HCT116 (cell line): Measurements from ENCODE around the gene CKAP2L. TPM values are rescaled to one million over a fixed set of nuclear protein-coding genes. Genes with fewer than 3 reads are reported as not detected.
A peak's percentile ranks its signal among the peaks of the same experiment; 100 is the strongest.

Experiments used
- ATAC-seq: fragments of 200-7000 bp; cut with Tn5 transposase; 2 replicates; pipeline ENCODE4 v1.9.1; 2020; ENCODE audit warnings: mild to moderate bottlenecking, moderate library complexity
- BruUV-seq: library from RNA; stranded (reverse); fragments of 400-500 nt; replicated peaks from 2 replicates; lab custom pipeline; 2021; lab: Mats Ljungman, UMichigan
- CTCF ChIA-PET: fragments of 300-600 bp; sonication (Branson Sonifier 250); formaldehyde crosslinking; loops from one replicate; lab custom pipeline; 2021; ENCODE audit warnings: antibody characterized with exemption; lab: Charles Lee
- POLR2A ChIA-PET: fragments of 300-600, 350-600 bp; sonication (Branson Sonifier 250); formaldehyde crosslinking; loops from one replicate; lab custom pipeline; 2021; ENCODE audit warnings: antibody characterized with exemption; lab: Charles Lee
- RAD21 ChIA-PET, 2 experiments: fragments of 300-600 bp; sonication (Branson Sonifier 250); formaldehyde crosslinking; loops; one replicate each; lab custom pipeline; 2023; ENCODE audit warnings: low total read pairs in 2 of 2; ENCODE audit not compliant: uncharacterized antibody in 2 of 2, unreplicated experiment in 2 of 2, low non-redundant PET in 1 of 2; lab: Charles Lee
- DNase-seq: peaks from one replicate; pipeline ENCODE4 v3.0.0-alpha.2; 2010; ENCODE audit warnings: low read depth, low spot score
- H2AFZ ChIP-seq: fragments of 200-600 bp; shearing (Covaris generic), sonication (generic); 2 replicates; pipeline ENCODE4 v1.6.1; 2017; ENCODE audit warnings: low read depth, mixed run types, mixed read lengths, antibody characterized with exemption, low read length; ENCODE audit not compliant: poor library complexity, severe bottlenecking
- H3K27ac ChIP-seq: 2 replicates; pipeline ENCODE4 v1.5.1; 2012; ENCODE audit warnings: low read depth, low read length
- H3K27me3 ChIP-seq: fragments of 200-600 bp; sonication (generic); 2 replicates; pipeline ENCODE4 v1.6.1; 2016; ENCODE audit warnings: mixed run types, low read length, mixed read lengths; ENCODE audit not compliant: insufficient read depth
- H3K36me3 ChIP-seq, 2 experiments: fragments of 200-500 bp in 1 of 2; fragments of 200-600 bp in 1 of 2; sonication (Bioruptor generic) in 1 of 2; sonication (generic) in 1 of 2; 2 replicates each; pipeline versions ENCODE4 v1.5.1 to v1.6.1; 2014 to 2016; ENCODE audit warnings: low read length in 2 of 2, inconsistent platforms in 1 of 2, mixed read lengths in 1 of 2, mixed run types in 1 of 2; ENCODE audit not compliant: insufficient read depth in 2 of 2, control insufficient read depth in 1 of 2
- H3K4me1 ChIP-seq, 2 experiments: fragments of 200-600 bp in 1 of 2; sonication (generic) in 1 of 2; 2 replicates each; pipeline versions ENCODE4 v1.5.1 to v1.6.1; 2012 to 2017; ENCODE audit warnings: low read length in 2 of 2, inconsistent platforms in 1 of 2, mild to moderate bottlenecking in 1 of 2, mixed read lengths in 1 of 2, mixed run types in 1 of 2, moderate library complexity in 1 of 2; ENCODE audit not compliant: insufficient read depth in 2 of 2, control insufficient read depth in 1 of 2
- H3K4me2 ChIP-seq: fragments of 200-600 bp; sonication (generic); 2 replicates; pipeline ENCODE4 v1.6.1; 2017; ENCODE audit warnings: mixed run types, low read length, mixed read lengths
- H3K4me3 ChIP-seq, 2 experiments: fragments of 200-600 bp in 1 of 2; sonication (generic) in 1 of 2; replicated peaks in 1 of 2; 2 replicates each; pipeline ENCODE4 v1.5.1; 2011 to 2016; ENCODE audit warnings: low read length in 2 of 2, control low read depth in 1 of 2, low read depth in 1 of 2, mild to moderate bottlenecking in 1 of 2, mixed read lengths in 1 of 2, mixed run types in 1 of 2
- H3K79me2 ChIP-seq: fragments of 200-600 bp; sonication (generic); 2 replicates; pipeline ENCODE4 v1.6.1; 2017; ENCODE audit warnings: mild to moderate bottlenecking, mixed run types, low read length, moderate library complexity, mixed read lengths; ENCODE audit not compliant: insufficient read depth
- H3K9ac ChIP-seq: fragments of 200-600 bp; sonication (generic); 2 replicates; pipeline ENCODE4 v1.6.1; 2016; ENCODE audit warnings: low read length, mixed read lengths
- H3K9me2 ChIP-seq: fragments of 200-600 bp; sonication (generic), shearing (Covaris generic); 2 replicates; pipeline ENCODE4 v1.6.1; 2017; ENCODE audit warnings: mixed run types, mild to moderate bottlenecking, moderate library complexity; ENCODE audit not compliant: insufficient read depth
- H3K9me3 ChIP-seq, 2 experiments: fragments of 200-500 bp in 1 of 2; fragments of 200-600 bp in 1 of 2; sonication (Bioruptor generic) in 1 of 2; sonication (generic) in 1 of 2; 2 replicates each; pipeline ENCODE4 v1.6.1; 2014 to 2017; ENCODE audit warnings: low read length in 2 of 2, mixed read lengths in 2 of 2, inconsistent platforms in 1 of 2, low read depth in 1 of 2, mild to moderate bottlenecking in 1 of 2, mixed run types in 1 of 2, moderate library complexity in 1 of 2; ENCODE audit not compliant: control insufficient read depth in 1 of 2, insufficient read depth in 1 of 2
- H4K20me1 ChIP-seq: fragments of 200-600 bp; sonication (generic), shearing (Covaris generic); 2 replicates; pipeline ENCODE4 v1.6.1; 2017; ENCODE audit warnings: mixed run types, mild to moderate bottlenecking, moderate library complexity; ENCODE audit not compliant: insufficient read depth
- ATF3 ChIP-seq: IDR thresholded peaks from 2 replicates; pipeline ENCODE4 v1.6.1; 2012
- CEBPB ChIP-seq: IDR thresholded peaks from 2 replicates; pipeline ENCODE4 v1.6.1; 2012; ENCODE audit warnings: low read depth
- CTCF ChIP-seq, 3 experiments: fragments of 200-600 bp in 1 of 3; sonication (generic) in 1 of 3; IDR thresholded peaks in 2 of 3; conservative IDR thresholded peaks in 1 of 3; 2 replicates each; pipeline ENCODE4 v1.5.1; 2012 to 2017; ENCODE audit warnings: low read depth in 2 of 3, low read length in 2 of 3, antibody characterized with exemption in 1 of 3, borderline replicate concordance in 1 of 3, control low read depth in 1 of 3, mild to moderate bottlenecking in 1 of 3, mixed read lengths in 1 of 3, mixed run types in 1 of 3, moderate library complexity in 1 of 3; ENCODE audit not compliant: insufficient read depth in 1 of 3
- EGR1 ChIP-seq: IDR thresholded peaks from 2 replicates; pipeline ENCODE4 v1.6.1; 2012; ENCODE audit warnings: low read depth
- EZH2 ChIP-seq: fragments of 200-600 bp; sonication (generic); IDR thresholded peaks from 2 replicates; pipeline ENCODE4 v1.6.1; 2017; ENCODE audit warnings: antibody characterized with exemption, mixed run types
- EZH2phosphoT487 ChIP-seq: fragments of 200-600 bp; IDR thresholded peaks from 2 replicates; pipeline ENCODE4 v1.6.1; 2018; ENCODE audit warnings: antibody characterized with exemption, borderline replicate concordance
- POLR2AphosphoS5 ChIP-seq: IDR thresholded peaks from 2 replicates; pipeline ENCODE4 v1.6.1; 2011; ENCODE audit warnings: mild to moderate bottlenecking, low read depth, low read length, moderate library complexity
- RAD21 ChIP-seq: IDR thresholded peaks from 2 replicates; pipeline ENCODE4 v1.6.1; 2012; ENCODE audit warnings: low read depth, mild to moderate bottlenecking
- REST ChIP-seq: IDR thresholded peaks from 2 replicates; pipeline ENCODE4 v1.6.1; 2012; ENCODE audit warnings: low read depth
- SIN3A ChIP-seq: IDR thresholded peaks from 2 replicates; pipeline ENCODE4 v1.6.1; 2012; ENCODE audit warnings: low read depth
- SRF ChIP-seq: IDR thresholded peaks from 2 replicates; pipeline ENCODE4 v1.6.1; 2012; ENCODE audit warnings: low read depth
- TCF7L2 ChIP-seq: IDR thresholded peaks from 2 replicates; pipeline ENCODE4 v1.7.0; 2011; ENCODE audit warnings: borderline replicate concordance, inconsistent platforms; ENCODE audit not compliant: insufficient read depth, insufficient read length; ENCODE audit errors: extremely low read depth
- YY1 ChIP-seq: IDR thresholded peaks from 2 replicates; pipeline ENCODE4 v1.6.1; 2011; ENCODE audit warnings: low read length, low read depth, moderate library complexity, mild to moderate bottlenecking; ENCODE audit not compliant: insufficient replicate concordance; ENCODE audit errors: extremely low read depth
- intact Hi-C: fragments of 100-400 bp; cut with micrococcal nuclease; formaldehyde crosslinking; loops from 2 replicates; pipeline ENCODE4 v1.10.0; 2022
- total RNA-seq: library from RNA; stranded (reverse); gene quantifications from one replicate; pipeline ENCODE4 v1.2.1, GENCODE V29; 2021; ENCODE audit not compliant: unreplicated experiment
- TF ChIP-seq, protein P1 (sequence below): IDR thresholded peaks from 2 replicates; pipeline ENCODE4 v1.6.1; 2012

The CKAP2L gene
- total RNA-seq, 1 experiment from 2014 or later = 27.5 TPM

GRCh38 chr2:112764071-112765044 is at the start of gene CKAP2L (continued):
- TF ChIP-seq TCF7L2 (peak; percentile 82), CEBPB (no peak), EGR1 (peak; percentile 73), EZH2 (no peak), SIN3A (peak; percentile 99), POLR2AphosphoS5 (peak; percentile 67), ATF3 (no peak), RAD21 (no peak), YY1 (peak; percentile 25), SRF (no peak)
- TF ChIP-seq, protein P1, sequence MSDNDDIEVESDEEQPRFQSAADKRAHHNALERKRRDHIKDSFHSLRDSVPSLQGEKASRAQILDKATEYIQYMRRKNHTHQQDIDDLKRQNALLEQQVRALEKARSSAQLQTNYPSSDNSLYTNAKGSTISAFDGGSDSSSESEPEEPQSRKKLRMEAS = peak; percentile 89

DNA sequence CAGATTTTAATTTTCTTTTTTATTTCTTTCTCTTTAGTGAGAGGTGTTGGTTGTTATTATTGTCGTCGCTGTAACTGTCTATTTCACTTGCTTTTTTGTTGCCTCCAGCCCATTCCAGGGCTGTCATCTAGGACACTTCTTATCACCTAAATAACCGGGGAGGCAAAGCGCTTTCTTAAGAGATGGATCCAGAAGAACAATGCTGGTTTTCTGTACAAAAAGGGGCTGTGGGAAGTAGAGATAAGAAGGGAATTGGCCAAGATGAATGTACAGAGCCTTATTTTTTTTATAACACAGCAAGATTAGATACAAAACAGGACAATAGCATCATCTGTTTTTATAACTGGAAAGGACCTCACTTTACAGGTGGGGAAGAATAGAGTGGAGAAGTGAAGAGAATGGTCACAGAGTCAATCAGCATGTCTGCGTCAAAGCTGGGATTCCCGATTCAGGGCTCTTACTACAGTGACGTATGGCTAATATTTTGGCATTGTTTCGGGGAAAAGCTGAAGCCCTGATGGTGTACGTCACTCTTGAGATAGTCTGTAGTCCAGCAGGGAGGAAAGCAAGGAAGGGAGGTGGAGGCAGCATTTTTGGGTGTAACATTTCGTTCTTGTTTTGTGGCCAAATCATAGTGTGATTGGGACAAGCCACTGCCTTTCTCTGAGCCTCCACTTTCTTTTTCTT is 49.0 kb upstream of the CKAP2L start:
- Histone ChIP-seq H3K27me3 (no peaks in the 10 kb centered on the region), H2AFZ (no peak overlapping the region), H3K4me1 (peaks cover 9 to 25% of the 10 kb centered on the region in 2 experiments), H3K9ac (no peak overlapping the region), H3K9me3 (no peaks in the 10 kb centered on the region), H3K79me2 (no peaks in the 10 kb centered on the region), H3K4me2 (no peak overlapping the region), H3K27ac (no peak overlapping the region), H4K20me1 (no peaks in the 10 kb centered on the region), H3K9me2 (no peaks in the 10 kb centered on the region), H3K36me3 (no peaks in the 10 kb centered on the region), H3K4me3 (no peak overlapping the region)
- intact Hi-C loops = no loop called here
- no TSS peak for BruUV-seq
- ChIA-PET POLR2A (no interaction called here), CTCF (no interaction called here), RAD21 (no interaction called here)
- ATAC-seq (no peak), DNase-seq (no peak)
- no peak for TF ChIP-seq EZH2phosphoT487
- TF ChIP-seq, protein P1 = no peak
- no peak for TF ChIP-seq CTCF (IDR thresholded peaks at IDR 0.05 in 2 of 3, conservative IDR thresholded peaks at IDR 0.05 in 1 of 3; ENCODE audit: borderline replicate concordance in 1 of 3, insufficient read depth in 1 of 3, low read depth in 2 of 3, low read length in 2 of 3)
- TF ChIP-seq REST = no peak
- no peak for TF ChIP-seq TCF7L2
